ENCODE data around the gene PRRT1.
"Not testable (repeated sequence)": the region's sequence is repeated elsewhere in the genome, so short reads cannot be mapped to it uniquely, and the experiment has no call there.

PRRT1 gene

GRCh38 chr6:32126880-32127279 lies 24.9 kb downstream of the PRRT1 start:
- no peak for DNase-seq (ENCODE audit: low read depth in 2 of 2)

GRCh38 chr6:32123681-32124080 lies 28.1 kb downstream of the PRRT1 start:
- no peak for DNase-seq (ENCODE audit: low read depth in 2 of 2)

GRCh38 chr6:32120573-32121059 lies 31.1 kb downstream of the PRRT1 start:
- DNase-seq (ENCODE audit: low read depth in 2 of 2) = no peak

GRCh38 chr6:32118782-32119628 lies 32.7 kb downstream of the PRRT1 start:
- peak; percentile 22 to 23 for DNase-seq (ENCODE audit: low read depth in 2 of 2)

GRCh38 chr6:32117461-32117860 lies 34.3 kb downstream of the PRRT1 start:
- DNase-seq (ENCODE audit: low read depth in 2 of 2) = no peak

GRCh38 chr6:32116674-32117073 lies 35.1 kb downstream of the PRRT1 start:
- no peak for DNase-seq (ENCODE audit: low read depth in 2 of 2)

- no peak for DNase-seq (ENCODE audit: low read depth in 2 of 2)
Measured at GRCh38 chr6:32115623-32116022, 36.1 kb downstream of the PRRT1 start.

GRCh38 chr6:32114796-32115195 lies 36.9 kb downstream of the PRRT1 start:
- DNase-seq (ENCODE audit: low read depth in 2 of 2) = no peak

- DNase-seq (ENCODE audit: low read depth in 2 of 2) = no peak
Measured at GRCh38 chr6:32113386-32114352, 38.1 kb downstream of the PRRT1 start.

- no peak for DNase-seq (ENCODE audit: low read depth in 2 of 2)
Measured at GRCh38 chr6:32112431-32112980, 39.2 kb downstream of the PRRT1 start.

GRCh38 chr6:32111424-32112066 lies 40.2 kb downstream of the PRRT1 start:
- no peak for DNase-seq (ENCODE audit: low read depth in 2 of 2)

- DNase-seq (ENCODE audit: low read depth in 2 of 2) = no peak
Measured at GRCh38 chr6:32110632-32111031, 41.1 kb downstream of the PRRT1 start.

GRCh38 chr6:32109765-32110160 lies 42.0 kb downstream of the PRRT1 start:
- no peak for DNase-seq (ENCODE audit: low read depth in 2 of 2)

GRCh38 chr6:32109114-32109764 lies 42.5 kb downstream of the PRRT1 start, which contains the start of gene TNXB:
Gene TNXB, minus strand, starts transcription at chr6:32109338. Its CDS starts 11,140 bp downstream, at chr6:32098198.
- no peak for DNase-seq (ENCODE audit: low read depth in 2 of 2)

GRCh38 chr6:32108727-32109113 lies 43.0 kb downstream of the PRRT1 start:
- DNase-seq (ENCODE audit: low read depth in 2 of 2) = no peak

- no peak for DNase-seq (ENCODE audit: low read depth in 2 of 2)
Measured at GRCh38 chr6:32108094-32108627, 43.6 kb downstream of the PRRT1 start.

GRCh38 chr6:32107406-32107805 lies 44.3 kb downstream of the PRRT1 start:
- DNase-seq (ENCODE audit: low read depth in 2 of 2) = no peak

GRCh38 chr6:32105433-32105832 lies 46.3 kb downstream of the PRRT1 start:
- DNase-seq (ENCODE audit: low read depth in 2 of 2) = no peak

GRCh38 chr6:32102255-32102654 lies 49.5 kb downstream of the PRRT1 start:
- DNase-seq (ENCODE audit: low read depth in 2 of 2) = no peak

- DNase-seq (ENCODE audit: low read depth in 2 of 2) = not testable (repeated sequence)
Measured at GRCh38 chr6:32100251-32100650, 51.5 kb downstream of the PRRT1 start.
